NCI-H1417 treated with DMSO at 0.1 percent for 48 hours (cell line): ENCODE results near the gene USP50.
"Not testable (repeated sequence)": the region's sequence is repeated elsewhere in the genome, so short reads cannot be mapped to it uniquely, and the experiment has no call there.

ENCODE experiments used
- DNase-seq: peaks from one replicate; lab custom pipeline; 2025; lab: John Stamatoyannopoulos, UW

The USP50 gene

GRCh38 chr15:50503144-50503543 lies 43.3 kb downstream of the USP50 start:
- no peak for DNase-seq

DNA sequence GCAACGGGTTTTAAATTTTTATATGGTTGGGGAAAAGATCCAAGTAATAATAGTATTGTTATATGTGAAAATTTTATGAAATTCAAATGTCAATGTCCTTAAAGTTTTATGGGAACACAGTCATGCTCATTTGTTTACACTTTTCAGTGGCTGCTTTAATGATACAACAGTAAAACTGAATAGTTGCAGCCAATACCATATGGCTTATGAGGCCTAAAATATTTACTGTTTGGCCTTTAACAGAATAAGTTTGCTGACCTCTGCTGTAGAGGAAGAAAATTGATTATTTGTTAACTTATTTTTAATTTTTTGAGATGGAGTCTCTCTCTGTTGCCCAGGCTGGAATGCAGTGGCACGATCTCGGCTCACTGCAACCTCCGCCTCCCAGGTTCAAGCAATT lies 44.7 kb downstream of the USP50 start:
- DNase-seq = no peak

GRCh38 chr15:50500352-50500751 lies 46.1 kb downstream of the USP50 start:
- DNase-seq = no peak

DNA sequence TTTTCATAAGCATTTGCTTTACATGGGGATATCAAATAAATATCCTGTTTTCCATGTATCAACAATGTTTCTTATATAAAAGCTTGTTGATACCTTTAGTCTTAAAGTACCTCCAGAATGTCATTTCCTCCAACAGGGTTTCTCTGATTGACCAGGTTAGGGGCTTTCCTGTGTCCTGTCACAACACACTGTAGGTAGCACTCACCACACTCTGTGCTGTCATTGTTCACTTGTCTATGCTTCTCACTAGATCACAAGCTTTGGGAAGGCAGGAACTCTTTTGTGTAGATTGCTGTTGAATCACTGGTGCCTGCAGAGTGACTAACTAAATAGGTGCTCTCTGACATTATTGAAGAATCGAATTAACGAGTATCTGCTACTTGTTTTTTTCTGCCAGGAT lies 49.8 kb downstream of the USP50 start:
- DNase-seq = no peak

GRCh38 chr15:50494547-50494946 lies 51.9 kb downstream of the USP50 start:
- not testable (repeated sequence) for DNase-seq

- DNase-seq = no peak
Measured at GRCh38 chr15:50493625-50494024, 52.8 kb downstream of the USP50 start.

DNA sequence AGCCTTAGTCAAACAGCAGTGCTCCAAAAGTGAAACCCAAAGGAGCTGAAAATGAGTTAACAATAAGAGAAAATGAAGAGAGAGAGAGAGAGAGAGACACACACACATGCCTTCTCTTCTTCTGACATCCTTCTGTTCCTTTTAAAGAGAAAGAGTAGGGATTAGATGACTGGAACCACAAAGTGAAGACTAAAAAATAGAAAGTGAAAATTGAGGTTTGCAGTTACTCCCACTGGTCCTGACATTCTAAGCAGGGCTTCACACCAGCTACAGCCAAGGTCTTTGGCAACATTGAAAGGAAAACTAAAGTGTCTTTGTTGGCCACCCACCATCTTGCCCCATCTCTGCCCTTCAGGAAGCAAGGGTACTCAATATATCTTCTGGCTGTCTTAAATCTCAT lies 59.2 kb downstream of the USP50 start:
- DNase-seq = no peak

- DNase-seq = no peak
Measured at GRCh38 chr15:50485389-50485788, 61.1 kb downstream of the USP50 start.

- DNase-seq = no peak
Measured at GRCh38 chr15:50484781-50485180, 61.7 kb downstream of the USP50 start.

DNA sequence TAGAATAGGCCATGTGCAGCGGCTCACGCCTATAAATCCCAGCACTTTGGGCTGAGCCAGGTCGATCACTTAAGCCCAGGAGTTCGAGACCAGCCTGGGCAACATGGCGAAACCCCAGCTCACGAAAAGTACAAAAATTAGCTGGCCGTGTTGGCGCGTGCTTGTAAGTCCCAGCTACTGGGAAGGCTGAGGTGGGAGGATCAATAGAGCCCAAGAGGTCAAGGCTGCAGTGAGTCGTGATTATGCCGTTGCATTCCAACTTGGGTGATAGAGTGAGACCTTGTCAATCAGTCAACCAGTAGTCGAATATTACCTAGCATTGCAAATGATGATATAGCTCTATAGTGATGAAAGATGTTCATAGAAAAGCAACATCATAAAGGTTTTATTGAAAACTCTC lies 70.3 kb downstream of the USP50 start:
- no peak for DNase-seq

DNA sequence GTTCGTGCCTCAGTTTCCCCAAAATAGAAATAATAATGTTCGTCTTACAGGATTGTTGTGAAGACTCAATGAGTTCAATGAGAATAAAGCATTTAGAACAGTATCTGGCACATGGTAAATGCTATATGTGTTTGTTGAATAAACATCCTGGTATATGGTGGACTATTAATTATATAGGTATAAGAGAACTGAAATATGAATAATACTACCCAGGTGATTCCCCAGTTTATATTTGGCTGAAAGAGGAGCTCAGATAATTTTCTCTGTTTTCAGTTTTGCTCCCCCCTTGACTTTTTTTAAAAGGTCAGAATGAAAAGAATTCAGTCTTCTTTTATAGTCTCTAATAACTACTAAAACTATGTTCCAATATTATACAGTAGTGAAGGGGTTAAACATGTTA lies 75.4 kb downstream of the USP50 start:
- DNase-seq = no peak

DNA sequence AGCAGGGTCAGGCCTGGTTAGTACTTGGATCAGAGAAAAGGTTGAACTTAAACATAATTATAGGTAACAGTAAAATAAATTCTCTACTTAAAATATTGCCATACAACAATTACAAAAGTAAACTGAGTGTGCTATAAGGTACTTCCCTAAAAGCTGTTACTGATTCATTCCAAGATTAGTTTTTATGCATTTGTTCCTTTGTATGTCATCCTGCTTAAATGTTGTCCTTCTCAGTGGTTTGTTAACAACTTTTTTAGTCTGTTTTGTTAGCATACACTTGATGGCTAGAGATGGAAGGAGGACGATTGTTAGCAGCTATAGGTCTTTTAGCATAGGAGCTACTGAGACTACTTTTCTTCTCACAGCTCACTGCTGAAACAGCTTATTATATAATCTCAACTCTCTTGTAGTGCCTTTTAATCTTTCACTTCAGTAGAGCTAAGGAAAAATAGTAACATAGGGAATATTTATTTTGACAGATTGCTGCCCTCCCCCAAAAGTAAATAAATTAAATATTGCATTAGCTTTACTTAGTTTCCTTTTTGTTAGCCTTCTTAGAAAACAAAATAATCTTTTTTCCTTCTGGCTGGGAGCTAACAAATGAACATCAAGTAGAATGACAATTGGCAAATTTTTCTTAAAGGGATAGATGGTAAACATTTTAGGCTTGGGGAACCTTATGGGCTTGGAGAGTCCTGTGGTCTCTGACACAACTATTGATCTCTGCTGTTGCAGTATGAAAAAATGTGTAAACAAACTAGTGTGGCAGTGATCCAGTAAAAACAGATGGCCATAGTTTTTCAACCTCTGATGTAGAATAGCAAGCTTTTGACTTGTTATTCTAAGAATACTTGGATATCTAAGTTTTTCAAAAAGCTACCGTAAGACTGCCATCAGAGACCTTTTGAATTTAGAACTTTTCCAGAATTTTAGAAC lies 82.8 kb downstream of the USP50 start:
- no peak for DNase-seq

DNA sequence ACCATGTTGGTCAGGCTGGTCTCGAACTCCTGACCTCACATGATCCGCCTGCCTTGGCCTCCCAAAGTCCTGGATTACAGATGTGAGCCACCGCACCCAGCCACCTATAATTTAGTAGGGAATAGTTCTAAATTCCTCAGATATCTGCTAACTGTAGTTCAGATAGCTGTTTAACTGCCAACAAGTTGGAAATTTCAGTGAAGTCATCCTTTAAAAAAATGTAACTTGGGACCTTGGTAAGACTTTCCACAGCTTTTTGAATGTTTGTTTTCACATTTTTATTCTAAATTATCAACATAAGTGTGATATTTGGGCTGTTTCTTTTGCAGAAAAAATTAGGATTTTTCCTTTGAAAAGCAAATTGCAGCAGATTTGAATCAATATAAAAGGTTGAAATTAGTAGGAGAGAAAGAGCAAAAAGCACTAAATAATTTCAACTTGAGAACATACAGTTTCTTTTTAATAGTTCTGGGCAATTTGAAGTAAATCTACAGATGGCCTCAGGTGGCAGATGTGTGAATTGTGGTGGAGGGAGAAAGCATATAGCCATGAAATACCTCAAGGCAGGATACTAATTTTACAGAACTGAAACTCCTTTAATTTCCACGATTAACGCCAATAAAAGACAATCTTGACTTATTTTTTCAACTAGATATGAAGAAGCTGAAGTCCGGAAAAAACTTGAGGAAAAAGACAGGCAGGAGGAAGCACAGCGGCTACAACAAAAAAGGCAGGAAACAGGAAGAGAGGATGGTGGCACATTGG lies 87.9 kb downstream of the USP50 start:
- no peak for DNase-seq

DNA sequence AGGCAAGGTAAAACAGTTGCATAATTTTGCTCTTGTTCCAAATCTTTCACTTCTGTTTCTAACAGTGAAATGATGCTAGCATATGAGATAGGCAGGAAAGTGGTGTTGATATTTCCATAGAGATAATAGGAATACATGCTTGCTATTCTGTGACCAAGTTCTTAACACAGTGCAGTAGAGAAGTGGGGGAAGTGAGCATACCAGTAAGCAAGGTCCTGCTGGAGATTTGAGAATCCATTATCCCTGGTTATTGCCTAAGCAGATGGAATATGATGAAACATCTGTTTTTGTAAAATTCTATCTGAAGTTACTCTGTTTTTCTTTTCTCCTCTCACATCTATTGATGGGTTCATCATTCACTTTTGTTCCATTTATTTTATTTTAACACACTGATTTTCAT lies 93.5 kb downstream of the USP50 start:
- no peak for DNase-seq
